HG02642 (cell line): ENCODE measurements around the gene WDFY4.

Experiments
- ATAC-seq: cut with Tn5 transposase; IDR thresholded peaks from one replicate; pipeline ENCODE4 v1.9.1; 2021; ENCODE audit warnings: mild to moderate bottlenecking; ENCODE audit not compliant: unreplicated experiment, poor library complexity

The WDFY4 gene

DNA sequence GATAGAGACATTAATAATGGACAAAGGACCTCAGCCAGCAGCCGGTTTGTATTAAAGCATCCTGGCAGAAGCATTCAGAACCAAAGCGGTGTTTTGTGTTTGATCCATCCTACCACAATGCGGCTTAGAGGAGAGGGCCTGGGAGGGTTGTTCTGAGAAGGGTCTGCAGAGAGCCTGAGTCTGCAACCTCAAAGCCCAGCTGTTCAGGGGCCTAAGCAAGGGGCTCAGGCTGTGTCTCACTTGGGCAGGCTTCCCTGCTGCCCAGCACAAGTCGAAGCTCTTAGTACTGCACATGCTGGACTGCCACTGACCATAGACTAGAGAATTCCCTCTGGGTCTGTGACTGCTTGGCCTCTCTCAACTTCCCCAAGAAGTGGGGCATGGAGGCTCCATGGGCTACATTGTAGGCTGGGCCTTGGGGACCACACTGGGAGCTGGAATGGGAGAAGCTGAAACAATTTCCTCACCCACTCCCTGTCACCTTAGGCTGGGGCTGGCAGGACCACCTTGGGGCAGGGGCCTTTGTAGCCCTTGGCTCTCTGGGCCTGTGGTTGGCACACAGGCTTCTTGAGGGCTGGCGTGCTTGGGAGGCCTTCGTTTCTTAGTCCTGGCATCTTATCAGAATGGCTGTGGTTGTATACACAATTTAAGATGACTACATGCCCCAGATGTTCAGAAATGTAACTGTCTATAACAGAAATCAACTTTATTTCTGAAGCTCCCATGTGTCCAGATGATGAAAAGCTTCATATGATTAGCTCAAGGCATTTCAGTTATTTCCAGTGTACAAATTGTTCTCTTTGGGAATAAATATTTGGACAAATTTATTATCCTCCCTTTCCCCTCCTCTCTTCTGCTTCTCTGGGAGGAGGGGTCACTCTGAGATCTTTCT is 210.5 kb downstream of the WDFY4 start:
- no peak for ATAC-seq

GRCh38 chr10:48895803-48896195 is 211.1 kb downstream of the WDFY4 start:
- ATAC-seq = no peak

GRCh38 chr10:48896756-48897440 is 212.2 kb downstream of the WDFY4 start:
- ATAC-seq = no peak

DNA sequence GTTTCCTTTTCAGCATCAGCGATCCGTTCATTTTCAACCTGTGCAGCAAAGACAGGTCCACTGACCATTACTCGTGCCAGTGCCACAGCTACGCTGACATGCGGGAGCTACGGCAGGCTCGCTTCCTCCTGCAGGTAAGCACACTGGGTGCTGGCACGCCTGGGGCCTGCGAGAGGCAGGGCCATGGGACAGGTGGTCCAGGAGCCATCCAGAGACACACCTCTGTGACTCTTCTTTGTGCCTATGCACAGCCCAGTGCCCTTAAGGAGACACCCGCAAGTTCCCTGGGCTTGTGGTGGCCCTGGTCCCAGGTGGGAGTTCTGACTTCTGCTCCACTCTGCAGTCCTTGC is 212.7 kb downstream of the WDFY4 start:
- no peak for ATAC-seq

DNA sequence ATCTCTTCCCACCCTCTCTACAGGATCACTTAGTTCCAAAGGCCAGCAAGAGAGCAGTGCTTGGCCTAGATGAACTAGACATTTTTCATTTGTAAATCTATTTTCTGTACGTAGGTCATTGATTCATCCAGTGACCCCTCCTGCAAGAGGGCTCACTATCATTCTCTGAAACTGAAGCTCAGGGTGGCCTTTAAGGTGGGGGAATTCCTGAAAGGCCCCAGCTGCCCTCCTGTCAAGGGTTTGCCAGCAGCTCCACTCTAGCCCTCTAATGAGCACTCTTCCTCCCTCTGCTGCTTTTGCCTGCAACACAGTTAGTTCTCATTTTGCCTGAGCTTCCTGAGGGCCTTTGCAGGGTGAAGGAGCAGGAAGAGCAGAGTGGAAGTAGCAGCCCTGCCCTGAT is 213.8 kb downstream of the WDFY4 start:
- ATAC-seq = no peak

DNA sequence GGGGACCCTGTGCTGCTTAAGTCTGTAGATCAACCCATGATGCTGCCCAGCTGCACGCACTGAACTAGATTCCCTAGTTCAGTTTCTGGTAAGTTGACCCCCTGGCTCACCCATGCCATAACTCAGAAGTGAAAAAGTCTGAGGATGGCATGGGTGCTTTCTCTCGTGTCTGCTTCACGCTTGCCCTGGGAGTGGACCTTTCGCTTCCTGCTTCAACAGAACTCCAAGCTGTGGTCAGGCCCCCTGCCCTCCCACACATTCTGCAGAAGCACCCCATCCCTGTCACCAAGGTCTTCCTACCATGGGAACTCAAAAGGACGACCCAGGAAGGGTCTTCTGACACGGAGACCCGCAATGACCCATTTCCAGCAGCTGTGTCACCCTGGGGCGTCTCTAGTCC is 215.1 kb downstream of the WDFY4 start:
- no peak for ATAC-seq

GRCh38 chr10:48900371-48900801 is 215.7 kb downstream of the WDFY4 start:
- no peak for ATAC-seq

GRCh38 chr10:48901319-48901718 is 216.6 kb downstream of the WDFY4 start:
- ATAC-seq = no peak

- no peak for ATAC-seq
These were observed 217.4 kb downstream of the WDFY4 start for GRCh38 chr10:48902096-48902495.

DNA sequence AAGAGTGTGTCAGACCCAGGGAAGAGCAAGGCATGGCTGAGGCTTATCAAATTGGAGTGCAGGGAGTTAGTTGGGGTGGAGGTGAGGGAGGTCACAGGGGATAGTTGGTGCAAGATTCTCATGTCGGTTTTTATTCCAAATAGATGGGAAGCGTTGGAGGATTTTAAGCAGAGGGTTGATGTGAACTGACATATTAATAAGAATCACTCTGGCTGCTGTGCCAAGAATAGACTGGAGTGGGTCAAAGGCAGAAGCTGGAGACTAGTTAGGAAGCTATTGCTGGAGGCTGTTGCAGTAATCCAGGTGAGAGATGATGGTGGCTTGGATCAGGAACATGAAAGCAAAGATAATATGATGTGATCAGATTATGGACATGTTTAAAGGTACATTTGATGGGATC is 218.5 kb downstream of the WDFY4 start:
- no peak for ATAC-seq

DNA sequence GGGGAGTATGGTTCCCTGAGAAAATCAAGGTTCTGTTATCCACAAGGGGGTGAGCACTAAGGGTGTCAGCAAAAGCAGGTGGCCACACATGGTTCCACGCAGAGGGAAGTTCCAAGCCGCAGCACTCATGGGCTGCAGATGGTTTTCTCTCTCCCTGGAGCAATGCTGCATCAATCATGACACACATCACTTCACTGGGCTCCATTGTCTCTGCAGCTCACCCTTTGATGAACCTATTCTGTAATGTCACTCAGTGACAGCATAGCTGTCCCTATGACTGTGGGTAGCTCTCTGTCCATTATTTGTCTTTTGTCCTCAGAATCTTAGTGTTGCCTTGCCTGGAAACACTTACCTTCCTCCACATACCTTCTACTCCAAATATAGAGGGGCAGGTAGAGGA is 220.2 kb downstream of the WDFY4 start:
- ATAC-seq = no peak

GRCh38 chr10:48905311-48905710 is 220.6 kb downstream of the WDFY4 start:
- no peak for ATAC-seq

- ATAC-seq = no peak
These were observed 222.2 kb downstream of the WDFY4 start for GRCh38 chr10:48906841-48907240.

- no peak for ATAC-seq
These were observed 223.1 kb downstream of the WDFY4 start for GRCh38 chr10:48907730-48908129.

DNA sequence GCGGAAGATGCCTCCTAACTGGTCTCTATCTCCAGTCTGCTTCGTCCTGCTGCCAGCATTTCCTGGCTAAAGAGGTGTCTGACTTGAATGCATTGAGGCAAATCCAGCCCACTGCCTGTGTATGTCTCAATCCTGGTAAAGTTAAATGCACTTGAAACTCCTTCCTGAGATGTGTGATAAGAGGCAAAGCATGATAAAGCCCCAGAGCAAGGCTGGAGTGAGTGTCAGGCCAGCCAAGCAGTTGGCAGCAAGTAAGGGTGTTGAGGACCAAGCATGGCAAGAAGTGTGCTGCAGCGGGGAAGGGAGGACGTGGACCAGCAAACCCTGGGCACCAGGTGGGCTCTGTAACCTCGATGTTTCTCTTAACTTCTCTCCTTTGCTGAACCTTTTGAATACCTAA is 225.9 kb downstream of the WDFY4 start:
- ATAC-seq = no peak

DNA sequence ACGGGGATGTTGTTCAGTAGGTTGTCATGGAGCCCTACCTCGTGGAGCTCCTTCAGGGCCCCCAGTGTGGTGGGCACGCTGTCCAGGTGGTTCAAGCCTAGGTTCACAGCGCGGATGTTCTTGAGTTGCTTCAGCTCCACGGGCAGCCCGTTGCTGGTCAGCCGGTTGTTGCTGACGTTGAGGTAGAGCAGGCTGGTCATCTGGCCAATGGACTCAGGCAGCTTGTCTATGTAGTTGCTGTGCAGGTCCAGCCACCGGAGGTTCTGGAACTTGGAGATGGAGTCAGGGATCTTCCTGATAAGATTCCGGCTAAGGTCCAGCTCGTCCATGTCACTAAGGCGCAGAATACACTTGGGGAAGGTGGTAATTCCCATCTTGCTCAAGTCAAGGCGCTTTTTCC is 229.0 kb downstream of the WDFY4 start:
- no peak for ATAC-seq

DNA sequence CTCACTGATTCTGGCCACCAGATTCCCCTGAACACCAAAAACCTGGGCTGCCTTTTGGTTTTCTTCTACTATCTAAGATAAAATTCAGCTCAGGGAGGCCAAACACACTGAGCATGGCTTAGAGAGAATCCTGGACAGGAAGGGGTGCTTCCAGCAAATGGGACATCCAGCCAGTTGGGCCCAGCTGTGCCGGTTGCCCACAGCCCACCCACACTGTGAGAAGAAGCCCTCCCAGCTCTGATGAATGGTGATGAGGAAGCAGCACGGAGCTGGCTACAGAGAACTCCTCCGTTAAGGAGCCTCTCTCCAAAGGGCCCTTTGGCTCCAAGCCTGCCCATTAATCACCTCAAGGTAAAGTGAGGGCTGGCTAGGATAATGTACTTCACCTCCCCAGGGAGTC is 239.1 kb downstream of the WDFY4 start:
- ATAC-seq = no peak

GRCh38 chr10:48924988-48925387 is 240.3 kb downstream of the WDFY4 start:
- no peak for ATAC-seq

DNA sequence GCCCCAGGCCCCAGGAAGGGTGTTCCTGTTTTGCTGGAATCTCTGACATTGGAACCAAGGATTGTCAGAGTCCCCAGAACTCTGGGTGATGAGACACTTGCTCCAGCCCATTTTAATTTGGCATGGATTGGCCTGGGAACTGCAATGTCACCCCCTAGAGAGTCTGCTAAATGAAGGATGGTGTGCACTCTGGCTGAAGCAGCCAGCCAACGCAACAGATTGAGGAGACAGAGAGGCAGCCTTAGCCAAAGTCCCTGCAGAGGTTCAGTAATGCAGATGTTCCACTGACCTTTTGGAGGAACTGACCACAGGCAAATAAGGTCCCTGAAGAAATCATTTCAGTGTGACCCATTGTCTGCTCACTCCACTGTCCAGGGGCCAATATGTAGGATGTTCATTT is 241.6 kb downstream of the WDFY4 start:
- no peak for ATAC-seq

- ATAC-seq = no peak
These were observed 242.3 kb downstream of the WDFY4 start for GRCh38 chr10:48926764-48927540.

- ATAC-seq = no peak
These were observed 244.8 kb downstream of the WDFY4 start for GRCh38 chr10:48929413-48929990.
